K562 (cell line): Measurements from ENCODE around the gene BLOC1S3. TPM values are rescaled to one million over a fixed set of nuclear protein-coding genes. Genes with fewer than 3 reads are reported as not detected.

Experiments
- EP300 ChIP-seq: IDR thresholded peaks from 2 replicates; pipeline ENCODE4 v1.6.1; 2012; ENCODE audit warnings: low read length, improper control_type of control experiment
- ERF ChIP-seq: fragments of 450-650 bp; formaldehyde crosslinking; IDR thresholded peaks from 2 replicates; pipeline ENCODE4 v1.4.0; 2020; ENCODE audit warnings: mild to moderate bottlenecking, mixed read lengths
- FOXJ2 ChIP-seq: fragments of 200-800 bp; sonication (Bioruptor generic); IDR thresholded peaks from 2 replicates; pipeline ENCODE4 v1.6.1; 2016; ENCODE audit warnings: missing genetic modification characterization, missing compliant biosample characterization
- KAT2B ChIP-seq: IDR thresholded peaks from one replicate; pipeline ENCODE4 v1.6.1; 2012; ENCODE audit warnings: low read depth, mild to moderate bottlenecking, control low read depth, inconsistent platforms, low read length, moderate library complexity
- NONO ChIP-seq, 2 experiments: fragments of 200-400 bp in 1 of 2; fragments of 450-650 bp in 1 of 2; formaldehyde crosslinking in 1 of 2; IDR thresholded peaks; 2 replicates each; pipeline ENCODE4 v1.6.1; 2017; ENCODE audit warnings: low read depth in 2 of 2, mild to moderate bottlenecking in 2 of 2, moderate library complexity in 2 of 2, low read length in 1 of 2
- NR2C2 ChIP-seq, 2 experiments: fragments of 200-800 bp in 1 of 2; sonication (Bioruptor generic) in 1 of 2; sonication (generic) in 1 of 2; formaldehyde crosslinking in 1 of 2; IDR thresholded peaks; 2 replicates each; pipeline versions ENCODE4 v1.6.1 to v1.8.0; 2016 to 2022; ENCODE audit warnings: mild to moderate bottlenecking in 1 of 2, missing compliant biosample characterization in 1 of 2, missing genetic modification characterization in 1 of 2, missing genetic modification reagents in 1 of 2
- ZC3H11A ChIP-seq: IDR thresholded peaks from 2 replicates; pipeline ENCODE4 v1.6.1; 2012; ENCODE audit warnings: low read depth, low read length, improper control_type of control experiment
- polyA plus RNA-seq, 8 experiments: library from polyadenylated mRNA; depleted of rRNA in 4 of 8; stranded (reverse) in 5 of 8; unstranded in 3 of 8; fragments of >200 nt; fragmentation: Nextera tagmentation in 2 of 8; fragmentation: Illumina TruSeq in 1 of 8; extraction: Ambion mirVana in 2 of 8; extraction: Trizol in 1 of 8; gene quantifications; 2 replicates each; pipeline versions ENCODE4 v1.2.1 to v1.2.3, GENCODE V29; 2011 to 2014; ENCODE audit warnings: inconsistent platforms in 1 of 8, missing spikeins in 1 of 8
- total RNA-seq, 7 experiments: library from RNA; depleted of rRNA in 6 of 7; stranded (reverse); fragments of >200 nt in 6 of 7; fragmentation: Illumina TruSeq in 2 of 7; extraction: Trizol in 2 of 7; gene quantifications; 2 replicates each; pipeline versions ENCODE4 v1.2.1 to v1.2.3, GENCODE V29; 2011 to 2021; ENCODE audit warnings: low replicate concordance in 1 of 7
- TF ChIP-seq, protein P1 (sequence below): sonication (generic); formaldehyde crosslinking; IDR thresholded peaks from 2 replicates; pipeline ENCODE4 v1.8.0; 2023; ENCODE audit warnings: missing genetic modification reagents, mild to moderate bottlenecking, borderline replicate concordance
- TF ChIP-seq, protein P2 (sequence below): fragments of 200-800 bp; sonication (Bioruptor generic); IDR thresholded peaks from 2 replicates; pipeline ENCODE4 v1.6.1; 2017; ENCODE audit warnings: missing genetic modification characterization, missing compliant biosample characterization
- TF ChIP-seq, protein P3 (sequence below): fragments of 450-650 bp; IDR thresholded peaks from one replicate; pipeline ENCODE4 v1.6.1; 2018; ENCODE audit warnings: mild to moderate bottlenecking, moderate library complexity; ENCODE audit not compliant: partially characterized antibody
- TF ChIP-seq, protein P4 (sequence below): fragments of 450-650 bp; IDR thresholded peaks from 2 replicates; pipeline ENCODE4 v1.6.1; 2014; ENCODE audit warnings: low read depth, mild to moderate bottlenecking, moderate library complexity, borderline replicate concordance
- TF ChIP-seq, protein P5 (sequence below): conservative IDR thresholded peaks from 2 replicates; pipeline ENCODE4 v1.6.1; 2011; ENCODE audit warnings: low read depth, mild to moderate bottlenecking, low read length; ENCODE audit not compliant: control insufficient read depth

BLOC1S3 gene
- total and polyA plus RNA-seq, 9 of the 15 experiments (the other 6 are each of a cell fraction or from before 2014, with no cell fraction given), result 3.9 to 20.2 (median 10.4) TPM

DNA sequence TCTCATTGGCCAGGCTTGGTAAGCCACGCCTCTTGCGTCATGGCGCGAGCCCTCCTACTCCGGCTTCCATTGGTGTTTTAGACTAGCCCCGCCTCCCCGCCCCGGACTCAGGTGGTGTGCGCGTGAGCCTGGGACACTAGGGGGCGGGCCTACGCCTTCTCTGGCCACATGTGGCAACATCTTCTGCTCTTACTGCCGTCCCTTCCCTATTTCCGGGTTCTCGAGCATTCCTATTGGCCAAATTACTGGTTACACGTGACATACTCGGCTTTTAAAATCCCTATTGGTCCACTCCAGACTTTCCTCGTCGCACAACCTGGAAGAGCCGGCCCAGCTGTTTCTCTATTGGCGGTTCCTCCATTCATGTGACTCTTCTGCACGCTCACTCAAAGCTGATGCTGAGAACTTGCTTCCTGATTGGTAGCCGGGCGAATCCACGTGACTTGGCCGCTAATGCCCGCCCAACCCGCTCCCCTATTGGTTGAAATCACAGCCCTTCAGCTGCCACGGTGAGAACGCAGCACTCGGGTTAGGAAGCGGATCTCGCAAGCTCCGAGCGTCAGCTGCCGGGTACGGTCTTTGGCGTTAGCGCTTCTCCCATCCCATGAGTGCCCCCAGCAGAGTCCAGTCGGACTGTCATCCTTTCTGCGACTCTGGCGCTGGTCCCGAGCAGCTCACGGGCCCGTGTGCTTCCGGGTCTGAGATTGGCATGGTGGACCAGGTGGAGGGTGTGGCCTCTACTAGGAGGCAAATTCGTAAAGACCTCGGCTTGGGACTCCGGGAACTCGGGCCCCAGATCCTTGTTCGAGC, at the start of gene BLOC1S3 (continued):
- TF ChIP-seq, protein P1, sequence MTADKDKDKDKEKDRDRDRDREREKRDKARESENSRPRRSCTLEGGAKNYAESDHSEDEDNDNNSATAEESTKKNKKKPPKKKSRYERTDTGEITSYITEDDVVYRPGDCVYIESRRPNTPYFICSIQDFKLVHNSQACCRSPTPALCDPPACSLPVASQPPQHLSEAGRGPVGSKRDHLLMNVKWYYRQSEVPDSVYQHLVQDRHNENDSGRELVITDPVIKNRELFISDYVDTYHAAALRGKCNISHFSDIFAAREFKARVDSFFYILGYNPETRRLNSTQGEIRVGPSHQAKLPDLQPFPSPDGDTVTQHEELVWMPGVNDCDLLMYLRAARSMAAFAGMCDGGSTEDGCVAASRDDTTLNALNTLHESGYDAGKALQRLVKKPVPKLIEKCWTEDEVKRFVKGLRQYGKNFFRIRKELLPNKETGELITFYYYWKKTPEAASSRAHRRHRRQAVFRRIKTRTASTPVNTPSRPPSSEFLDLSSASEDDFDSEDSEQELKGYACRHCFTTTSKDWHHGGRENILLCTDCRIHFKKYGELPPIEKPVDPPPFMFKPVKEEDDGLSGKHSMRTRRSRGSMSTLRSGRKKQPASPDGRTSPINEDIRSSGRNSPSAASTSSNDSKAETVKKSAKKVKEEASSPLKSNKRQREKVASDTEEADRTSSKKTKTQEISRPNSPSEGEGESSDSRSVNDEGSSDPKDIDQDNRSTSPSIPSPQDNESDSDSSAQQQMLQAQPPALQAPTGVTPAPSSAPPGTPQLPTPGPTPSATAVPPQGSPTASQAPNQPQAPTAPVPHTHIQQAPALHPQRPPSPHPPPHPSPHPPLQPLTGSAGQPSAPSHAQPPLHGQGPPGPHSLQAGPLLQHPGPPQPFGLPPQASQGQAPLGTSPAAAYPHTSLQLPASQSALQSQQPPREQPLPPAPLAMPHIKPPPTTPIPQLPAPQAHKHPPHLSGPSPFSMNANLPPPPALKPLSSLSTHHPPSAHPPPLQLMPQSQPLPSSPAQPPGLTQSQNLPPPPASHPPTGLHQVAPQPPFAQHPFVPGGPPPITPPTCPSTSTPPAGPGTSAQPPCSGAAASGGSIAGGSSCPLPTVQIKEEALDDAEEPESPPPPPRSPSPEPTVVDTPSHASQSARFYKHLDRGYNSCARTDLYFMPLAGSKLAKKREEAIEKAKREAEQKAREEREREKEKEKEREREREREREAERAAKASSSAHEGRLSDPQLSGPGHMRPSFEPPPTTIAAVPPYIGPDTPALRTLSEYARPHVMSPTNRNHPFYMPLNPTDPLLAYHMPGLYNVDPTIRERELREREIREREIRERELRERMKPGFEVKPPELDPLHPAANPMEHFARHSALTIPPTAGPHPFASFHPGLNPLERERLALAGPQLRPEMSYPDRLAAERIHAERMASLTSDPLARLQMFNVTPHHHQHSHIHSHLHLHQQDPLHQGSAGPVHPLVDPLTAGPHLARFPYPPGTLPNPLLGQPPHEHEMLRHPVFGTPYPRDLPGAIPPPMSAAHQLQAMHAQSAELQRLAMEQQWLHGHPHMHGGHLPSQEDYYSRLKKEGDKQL (CRISPR knock-in tag), result no peak
- TF ChIP-seq ERF (CRISPR knock-in tag) (peak; percentile 80; the same call in 1 of the 2 replicates), NONO (IDR thresholded peaks at IDR 0.05; ENCODE audit: low read depth in 2 of 2, low read length in 1 of 2) (no peak; a peak in 1 of 4 replicates), KAT2B (no peak), FOXJ2 (tag) (no peak; the same call in 1 of the 2 replicates), ZC3H11A (no peak), EP300 (0 out of 2 replicates have a peak, but pooled peaks have one; percentile 10), NR2C2 (CRISPR knock-in tag; IDR thresholded peaks at IDR 0.05) (no peak), NR2C2 (tag; IDR thresholded peaks at IDR 0.05) (no peak; the same call in 1 of the 2 replicates)
- TF ChIP-seq, protein P2, sequence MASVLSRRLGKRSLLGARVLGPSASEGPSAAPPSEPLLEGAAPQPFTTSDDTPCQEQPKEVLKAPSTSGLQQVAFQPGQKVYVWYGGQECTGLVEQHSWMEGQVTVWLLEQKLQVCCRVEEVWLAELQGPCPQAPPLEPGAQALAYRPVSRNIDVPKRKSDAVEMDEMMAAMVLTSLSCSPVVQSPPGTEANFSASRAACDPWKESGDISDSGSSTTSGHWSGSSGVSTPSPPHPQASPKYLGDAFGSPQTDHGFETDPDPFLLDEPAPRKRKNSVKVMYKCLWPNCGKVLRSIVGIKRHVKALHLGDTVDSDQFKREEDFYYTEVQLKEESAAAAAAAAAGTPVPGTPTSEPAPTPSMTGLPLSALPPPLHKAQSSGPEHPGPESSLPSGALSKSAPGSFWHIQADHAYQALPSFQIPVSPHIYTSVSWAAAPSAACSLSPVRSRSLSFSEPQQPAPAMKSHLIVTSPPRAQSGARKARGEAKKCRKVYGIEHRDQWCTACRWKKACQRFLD (CRISPR knock-in tag), result no peak
- TF ChIP-seq, protein P3, sequence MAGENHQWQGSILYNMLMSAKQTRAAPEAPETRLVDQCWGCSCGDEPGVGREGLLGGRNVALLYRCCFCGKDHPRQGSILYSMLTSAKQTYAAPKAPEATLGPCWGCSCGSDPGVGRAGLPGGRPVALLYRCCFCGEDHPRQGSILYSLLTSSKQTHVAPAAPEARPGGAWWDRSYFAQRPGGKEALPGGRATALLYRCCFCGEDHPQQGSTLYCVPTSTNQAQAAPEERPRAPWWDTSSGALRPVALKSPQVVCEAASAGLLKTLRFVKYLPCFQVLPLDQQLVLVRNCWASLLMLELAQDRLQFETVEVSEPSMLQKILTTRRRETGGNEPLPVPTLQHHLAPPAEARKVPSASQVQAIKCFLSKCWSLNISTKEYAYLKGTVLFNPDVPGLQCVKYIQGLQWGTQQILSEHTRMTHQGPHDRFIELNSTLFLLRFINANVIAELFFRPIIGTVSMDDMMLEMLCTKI, result no peak
- TF ChIP-seq, protein P4, sequence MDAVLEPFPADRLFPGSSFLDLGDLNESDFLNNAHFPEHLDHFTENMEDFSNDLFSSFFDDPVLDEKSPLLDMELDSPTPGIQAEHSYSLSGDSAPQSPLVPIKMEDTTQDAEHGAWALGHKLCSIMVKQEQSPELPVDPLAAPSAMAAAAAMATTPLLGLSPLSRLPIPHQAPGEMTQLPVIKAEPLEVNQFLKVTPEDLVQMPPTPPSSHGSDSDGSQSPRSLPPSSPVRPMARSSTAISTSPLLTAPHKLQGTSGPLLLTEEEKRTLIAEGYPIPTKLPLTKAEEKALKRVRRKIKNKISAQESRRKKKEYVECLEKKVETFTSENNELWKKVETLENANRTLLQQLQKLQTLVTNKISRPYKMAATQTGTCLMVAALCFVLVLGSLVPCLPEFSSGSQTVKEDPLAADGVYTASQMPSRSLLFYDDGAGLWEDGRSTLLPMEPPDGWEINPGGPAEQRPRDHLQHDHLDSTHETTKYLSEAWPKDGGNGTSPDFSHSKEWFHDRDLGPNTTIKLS, result peak; percentile 70
- TF ChIP-seq, protein P5, sequence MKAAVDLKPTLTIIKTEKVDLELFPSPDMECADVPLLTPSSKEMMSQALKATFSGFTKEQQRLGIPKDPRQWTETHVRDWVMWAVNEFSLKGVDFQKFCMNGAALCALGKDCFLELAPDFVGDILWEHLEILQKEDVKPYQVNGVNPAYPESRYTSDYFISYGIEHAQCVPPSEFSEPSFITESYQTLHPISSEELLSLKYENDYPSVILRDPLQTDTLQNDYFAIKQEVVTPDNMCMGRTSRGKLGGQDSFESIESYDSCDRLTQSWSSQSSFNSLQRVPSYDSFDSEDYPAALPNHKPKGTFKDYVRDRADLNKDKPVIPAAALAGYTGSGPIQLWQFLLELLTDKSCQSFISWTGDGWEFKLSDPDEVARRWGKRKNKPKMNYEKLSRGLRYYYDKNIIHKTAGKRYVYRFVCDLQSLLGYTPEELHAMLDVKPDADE, result peak; percentile 68; the same call in 1 of the 2 replicates
